ENCODE measurements around the gene TEKTIP1.

GRCh38 chr19:3528539-3529211 lies 10.3 kb upstream of the TEKTIP1 start:
- no peak for TF ChIP-seq CTCF (IDR thresholded peaks at IDR 0.05)
- no peak for TF ChIP-seq SIN3A (IDR thresholded peaks at IDR 0.05; ENCODE audit: borderline replicate concordance, insufficient read depth, low read depth, low read length)
- TF ChIP-seq REST (IDR thresholded peaks at IDR 0.05; ENCODE audit: insufficient read depth in 1 of 2, low read depth in 2 of 2, low read length in 1 of 2) = no peak
